ENCODE results near the gene SPINT2.
"Not testable (repeated sequence)": the region's sequence is repeated elsewhere in the genome, so short reads cannot be mapped to it uniquely, and the experiment has no call there.

Gene SPINT2

DNA sequence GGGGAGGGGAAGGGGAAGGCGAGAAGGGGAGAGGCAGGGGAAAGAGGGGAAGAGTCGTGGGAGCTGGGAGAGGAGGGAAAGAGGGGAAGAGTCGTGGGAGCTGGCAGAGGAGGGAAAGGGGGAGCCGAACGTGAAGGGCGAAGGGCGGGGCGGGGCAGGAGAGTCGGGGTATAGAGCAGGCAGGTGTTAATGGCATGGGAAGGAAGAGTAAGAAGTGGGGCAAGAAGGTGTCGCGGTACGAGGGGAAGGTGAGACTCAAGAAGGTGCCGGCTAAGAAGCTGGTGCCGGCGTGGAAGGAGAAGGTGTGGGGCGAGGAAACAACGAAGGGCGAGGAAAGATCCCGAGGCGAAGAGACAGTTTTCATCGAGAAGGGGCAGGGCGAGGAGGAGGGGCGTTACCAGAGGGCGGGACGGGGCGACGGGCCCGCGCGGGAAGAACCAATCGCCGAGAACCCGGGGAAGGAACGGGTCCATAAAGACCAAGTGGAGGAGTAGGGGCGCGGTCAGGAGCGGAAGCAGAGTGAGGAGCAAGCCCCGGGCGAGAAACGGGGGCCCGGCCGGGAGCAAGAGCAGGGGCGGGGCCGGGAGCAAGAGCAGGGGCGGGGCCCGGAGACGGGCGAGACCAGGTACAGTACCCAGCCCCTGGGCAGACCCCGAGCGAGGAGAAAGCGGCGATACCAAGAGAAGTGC lies 71.7 kb downstream of the SPINT2 start:
- H3K36me3 ChIP-seq (ENCODE audit: control insufficient read depth in 1 of 2, insufficient read depth in 2 of 2, low read length in 2 of 2): peaks cover 0 to 2% of the 10 kb centered on the region in 2 donors
- H3K9me3 ChIP-seq (ENCODE audit: control insufficient read depth in 1 of 2, low read length in 2 of 2): no peaks in the 10 kb centered on the region
- peak overlapping the region; percentile 92 for H3K9ac ChIP-seq (ENCODE audit: low read depth in 1 of 2, low read length in 2 of 2)
- no peaks in the 10 kb centered on the region for H3K27me3 ChIP-seq (ENCODE audit: control insufficient read depth in 1 of 2, insufficient read depth in 2 of 2, low read length in 2 of 2)
- peaks cover 4 to 11% of the 10 kb centered on the region in 2 donors for H3K4me1 ChIP-seq (ENCODE audit: control insufficient read depth in 1 of 2, insufficient read depth in 2 of 2, low read length in 2 of 2)
- peak overlapping the region; percentile 93 to 98 for H3K4me3 ChIP-seq (ENCODE audit: low read depth in 1 of 2, low read length in 2 of 2)
- peak overlapping the region; percentile 99 for H3K27ac ChIP-seq (ENCODE audit: low read depth, low read length)

- Histone ChIP-seq H3K27me3 (ENCODE audit: control insufficient read depth in 1 of 2, insufficient read depth in 2 of 2, low read length in 2 of 2) (no peaks in the 10 kb centered on the region), H3K4me3 (ENCODE audit: low read depth in 1 of 2, low read length in 2 of 2) (peak overlapping the region; percentile 93 to 98), H3K4me1 (ENCODE audit: control insufficient read depth in 1 of 2, insufficient read depth in 2 of 2, low read length in 2 of 2) (peaks cover 4 to 11% of the 10 kb centered on the region in 2 donors), H3K27ac (ENCODE audit: low read depth, low read length) (peak overlapping the region; percentile 99), H3K36me3 (ENCODE audit: control insufficient read depth in 1 of 2, insufficient read depth in 2 of 2, low read length in 2 of 2) (peaks cover 0 to 5% of the 10 kb centered on the region in 2 donors), H3K9ac (ENCODE audit: low read depth in 1 of 2, low read length in 2 of 2) (peak overlapping the region; percentile 92), H3K9me3 (ENCODE audit: control insufficient read depth in 1 of 2, low read length in 2 of 2) (no peaks in the 10 kb centered on the region)
These were observed 72.4 kb downstream of the SPINT2 start for GRCh38 chr19:38336638-38337359.

- peaks cover 4 to 11% of the 10 kb centered on the region in 2 donors for H3K4me1 ChIP-seq (ENCODE audit: control insufficient read depth in 1 of 2, insufficient read depth in 2 of 2, low read length in 2 of 2)
- no peaks in the 10 kb centered on the region for H3K9me3 ChIP-seq (ENCODE audit: control insufficient read depth in 1 of 2, low read length in 2 of 2)
- peak overlapping the region; percentile 93 to 98 for H3K4me3 ChIP-seq (ENCODE audit: low read depth in 1 of 2, low read length in 2 of 2)
- H3K27me3 ChIP-seq (ENCODE audit: control insufficient read depth in 1 of 2, insufficient read depth in 2 of 2, low read length in 2 of 2): no peaks in the 10 kb centered on the region
- peak overlapping the region; percentile 44 to 58 for H3K9ac ChIP-seq (ENCODE audit: low read depth in 1 of 2, low read length in 2 of 2)
- peaks cover 0 to 5% of the 10 kb centered on the region in 2 donors for H3K36me3 ChIP-seq (ENCODE audit: control insufficient read depth in 1 of 2, insufficient read depth in 2 of 2, low read length in 2 of 2)
- no peak overlapping the region for H3K27ac ChIP-seq (ENCODE audit: low read depth, low read length)
These were observed 72.9 kb downstream of the SPINT2 start for GRCh38 chr19:38337360-38337653.

- H3K27me3 ChIP-seq (ENCODE audit: control insufficient read depth in 1 of 2, insufficient read depth in 2 of 2, low read length in 2 of 2); H3K27ac ChIP-seq (ENCODE audit: low read depth, low read length); H3K9me3 ChIP-seq (ENCODE audit: control insufficient read depth in 1 of 2, low read length in 2 of 2); H3K9ac ChIP-seq (ENCODE audit: low read depth in 1 of 2, low read length in 2 of 2); H3K4me3 ChIP-seq (ENCODE audit: low read depth in 1 of 2, low read length in 2 of 2): not testable (repeated sequence)
- H3K4me1 ChIP-seq (ENCODE audit: control insufficient read depth in 1 of 2, insufficient read depth in 2 of 2, low read length in 2 of 2): peaks cover 4 to 11% of the 10 kb centered on the region in 2 donors
- H3K36me3 ChIP-seq (ENCODE audit: control insufficient read depth in 1 of 2, insufficient read depth in 2 of 2, low read length in 2 of 2): peaks cover 0 to 11% of the 10 kb centered on the region in 2 donors
These were observed 74.6 kb downstream of the SPINT2 start for GRCh38 chr19:38339011-38339410.

DNA sequence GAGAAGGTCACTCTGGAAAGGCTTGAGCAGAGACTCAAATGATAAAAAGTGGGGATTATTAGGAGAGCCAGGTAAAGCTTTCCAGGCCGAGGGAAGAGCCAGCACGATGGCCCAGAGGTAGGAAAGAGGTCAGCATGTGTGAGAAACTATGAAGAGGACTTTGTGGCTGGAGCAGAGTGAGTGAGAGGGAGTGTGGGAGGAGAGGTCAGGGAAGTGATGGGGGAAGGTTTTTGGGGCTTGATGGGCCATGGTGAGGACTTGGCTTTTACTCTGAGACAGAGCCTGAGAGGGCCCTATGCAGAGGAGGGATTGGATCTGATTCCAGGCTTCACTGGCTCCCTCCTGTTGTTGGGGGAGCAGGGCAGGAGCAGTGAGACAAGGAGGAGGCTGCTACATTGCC lies 76.6 kb downstream of the SPINT2 start:
- Histone ChIP-seq H3K27ac (ENCODE audit: low read depth, low read length) (no peak overlapping the region), H3K4me1 (ENCODE audit: control insufficient read depth in 1 of 2, insufficient read depth in 2 of 2, low read length in 2 of 2) (peaks cover 4 to 11% of the 10 kb centered on the region in 2 donors), H3K9ac (ENCODE audit: low read depth in 1 of 2, low read length in 2 of 2) (no peak overlapping the region), H3K27me3 (ENCODE audit: control insufficient read depth in 1 of 2, insufficient read depth in 2 of 2, low read length in 2 of 2) (no peaks in the 10 kb centered on the region), H3K9me3 (ENCODE audit: control insufficient read depth in 1 of 2, low read length in 2 of 2) (no peaks in the 10 kb centered on the region), H3K4me3 (ENCODE audit: low read depth in 1 of 2, low read length in 2 of 2) (no peak overlapping the region), H3K36me3 (ENCODE audit: control insufficient read depth in 1 of 2, insufficient read depth in 2 of 2, low read length in 2 of 2) (peaks cover 0 to 19% of the 10 kb centered on the region in 2 donors)

Measured in duodenal mucosa (tissue), 2 donors.